HG03354 (cell line): Measurements from ENCODE around the gene AJM1.

Source experiments
- ATAC-seq: cut with Tn5 transposase; IDR thresholded peaks from one replicate; pipeline ENCODE4 v1.9.1; 2021; ENCODE audit warnings: mild to moderate bottlenecking; ENCODE audit not compliant: unreplicated experiment, poor library complexity, severe bottlenecking

Gene AJM1

GRCh38 chr9:136853596-136854112 lies 11.4 kb downstream of the AJM1 start:
- ATAC-seq: no peak

GRCh38 chr9:136854113-136854841 lies 12.0 kb downstream of the AJM1 start:
- no peak for ATAC-seq

GRCh38 chr9:136854842-136855460 lies 12.7 kb downstream of the AJM1 start:
- ATAC-seq: no peak

GRCh38 chr9:136855461-136856078 lies 13.3 kb downstream of the AJM1 start:
- ATAC-seq: no peak

- ATAC-seq: no peak
These were observed 13.8 kb downstream of the AJM1 start for GRCh38 chr9:136856079-136856476.

- ATAC-seq: no peak
These were observed 14.4 kb downstream of the AJM1 start for GRCh38 chr9:136856541-136857141.

- no peak for ATAC-seq
These were observed 14.9 kb downstream of the AJM1 start for GRCh38 chr9:136857166-136857565.

- no peak for ATAC-seq
These were observed 15.5 kb downstream of the AJM1 start for GRCh38 chr9:136857581-136858412.

GRCh38 chr9:136858452-136858843 lies 16.2 kb downstream of the AJM1 start:
- no peak for ATAC-seq

- no peak for ATAC-seq
These were observed 16.8 kb downstream of the AJM1 start for GRCh38 chr9:136858844-136859757.

- ATAC-seq: no peak
These were observed 18.3 kb downstream of the AJM1 start for GRCh38 chr9:136860529-136860928.

- ATAC-seq: no peak
These were observed 18.9 kb downstream of the AJM1 start for GRCh38 chr9:136860933-136861873.

- no peak for ATAC-seq
These were observed 19.7 kb downstream of the AJM1 start for GRCh38 chr9:136861874-136862457.

GRCh38 chr9:136862849-136863622 lies 20.8 kb downstream of the AJM1 start:
- ATAC-seq: no peak

- ATAC-seq: no peak
These were observed 21.5 kb downstream of the AJM1 start for GRCh38 chr9:136863623-136864273.
